ENCODE results near the gene FAM78A. TPM values are rescaled to one million over a fixed set of nuclear protein-coding genes. Genes with fewer than 3 reads are reported as not detected.

FAM78A gene
- total RNA-seq, 4 donors from 2014 or later, result 1.7 to 4.0 (median 3.3) TPM

- Histone ChIP-seq H3K36me3 (no peaks in the 10 kb centered on the region), H3K4me3 (peak overlapping the region; percentile 72 to 81 (median 77)), H3K27me3 (peaks cover 0 to 41% (median 0%) of the 10 kb centered on the region in 4 donors), H3K27ac (replicated peaks in 1 of 4) (peak overlapping the region; percentile 53 to 72 (median 69)), H3K9me3 (no peaks in the 10 kb centered on the region), H3K4me1 (peaks cover 34 to 45% (median 42%) of the 10 kb centered on the region in 4 donors)
- WGBS, result 81% methylated on average over 8 of the region's 29 CpGs
- intact Hi-C loops (cut with DNase I), result no loop called here
- no peak for DNase-seq (ENCODE audit: extremely low spot score)
- TF ChIP-seq CTCF (IDR thresholded peaks at IDR 0.05), result peak in 1 of 3 experiments; percentile 4
- no peak for TF ChIP-seq POLR2A (IDR thresholded peaks at IDR 0.05; ENCODE audit: low read depth)
- TF ChIP-seq EP300 (IDR thresholded peaks at IDR 0.05), result no peak
- no peak for TF ChIP-seq POLR2AphosphoS5 (IDR thresholded peaks at IDR 0.05)
Observed at GRCh38 chr9:131275332-131276093, 797 bp downstream of the FAM78A start.

GRCh38 chr9:131274674-131275331, 1.5 kb downstream of the FAM78A start:
- H3K9me3 ChIP-seq, result no peaks in the 10 kb centered on the region
- peak overlapping the region; percentile 72 to 81 (median 77) for H3K4me3 ChIP-seq
- no peaks in the 10 kb centered on the region for H3K36me3 ChIP-seq
- 73% methylated on average over 9 of the region's 18 CpGs for WGBS
- intact Hi-C loops (cut with DNase I), result no loop called here
- peaks cover 37 to 48% (median 45%) of the 10 kb centered on the region in 4 donors for H3K4me1 ChIP-seq
- peak; percentile 16 for TF ChIP-seq POLR2A (IDR thresholded peaks at IDR 0.05; ENCODE audit: low read depth)
- no peak for TF ChIP-seq CTCF (IDR thresholded peaks at IDR 0.05)
- no peak for TF ChIP-seq POLR2AphosphoS5 (IDR thresholded peaks at IDR 0.05)
- no peak for TF ChIP-seq EP300 (IDR thresholded peaks at IDR 0.05)
- peaks cover 0 to 34% (median 0%) of the 10 kb centered on the region in 4 donors for H3K27me3 ChIP-seq
- no peak for DNase-seq (ENCODE audit: extremely low spot score)
- peak overlapping the region; percentile 53 to 72 (median 69) for H3K27ac ChIP-seq (replicated peaks in 1 of 4)

- peaks cover 0 to 32% (median 0%) of the 10 kb centered on the region in 4 donors for H3K27me3 ChIP-seq
- no peaks in the 10 kb centered on the region for H3K36me3 ChIP-seq
- peaks cover 37 to 54% (median 51%) of the 10 kb centered on the region in 4 donors for H3K4me1 ChIP-seq
- intact Hi-C loops (cut with DNase I), result no loop called here
- DNase-seq (ENCODE audit: extremely low spot score), result no peak
- H3K4me3 ChIP-seq, result peak overlapping the region; percentile 72 to 81 (median 77)
- H3K9me3 ChIP-seq, result no peaks in the 10 kb centered on the region
- TF ChIP-seq EP300 (IDR thresholded peaks at IDR 0.05) (no peak), POLR2A (IDR thresholded peaks at IDR 0.05; ENCODE audit: low read depth) (no peak), CTCF (IDR thresholded peaks at IDR 0.05) (no peak)
- 65% methylated on average over 11 of the region's 13 CpGs for WGBS
- H3K27ac ChIP-seq (replicated peaks in 1 of 4), result peak overlapping the region; percentile 53 to 72 (median 69)
Observed at GRCh38 chr9:131273856-131274673, 2.2 kb downstream of the FAM78A start.

GRCh38 chr9:131273146-131273855, 3.0 kb downstream of the FAM78A start:
- Histone ChIP-seq H3K4me3 (peak overlapping the region; percentile 72 to 81 (median 77)), H3K4me1 (peaks cover 30 to 57% (median 50%) of the 10 kb centered on the region in 4 donors), H3K9me3 (no peaks in the 10 kb centered on the region), H3K27me3 (peaks cover 0 to 32% (median 0%) of the 10 kb centered on the region in 4 donors), H3K36me3 (no peaks in the 10 kb centered on the region), H3K27ac (replicated peaks in 1 of 4) (peak overlapping the region; percentile 53 to 72 (median 69))
- WGBS, result 79% methylated on average over 20 of the region's 22 CpGs
- intact Hi-C loops (cut with DNase I), result no loop called here
- TF ChIP-seq POLR2A (IDR thresholded peaks at IDR 0.05; ENCODE audit: low read depth), result no peak
- no peak for TF ChIP-seq EP300 (IDR thresholded peaks at IDR 0.05)
- no peak for TF ChIP-seq CTCF (IDR thresholded peaks at IDR 0.05)
- no peak for TF ChIP-seq POLR2AphosphoS5 (IDR thresholded peaks at IDR 0.05)
- no peak for DNase-seq (ENCODE audit: extremely low spot score)

All from esophagus muscularis mucosa (tissue), 4 donors.